Fibroblast of lung (primary cell): ENCODE data around the gene MOCOS. TPM values are rescaled to one million over a fixed set of nuclear protein-coding genes. Genes with fewer than 3 reads are reported as not detected.
"Not testable (repeated sequence)": the region's sequence is repeated elsewhere in the genome, so short reads cannot be mapped to it uniquely, and the experiment has no call there.

Source experiments
- DNase-seq, 2 donors: peaks; one replicate each; pipeline versions ENCODE4 v3.0.0 to v3.0.0-alpha.2; 2010; ENCODE audit warnings: low read depth in 2 of 2
- H2AFZ ChIP-seq: 2 replicates; pipeline ENCODE4 v1.5.1; 2012; ENCODE audit warnings: low read length, control low read depth, inconsistent platforms
- H3K27ac ChIP-seq: 2 replicates; pipeline ENCODE4 v1.5.1; 2011; ENCODE audit warnings: low read length, control low read depth; ENCODE audit not compliant: insufficient read depth
- H3K27me3 ChIP-seq: 2 replicates; pipeline ENCODE4 v1.5.1; 2011; ENCODE audit warnings: mild to moderate bottlenecking, low read length; ENCODE audit not compliant: control insufficient read depth, insufficient read depth
- H3K36me3 ChIP-seq: 2 replicates; pipeline ENCODE4 v1.5.1; 2011; ENCODE audit warnings: low read length; ENCODE audit not compliant: control insufficient read depth, insufficient read depth
- H3K4me1 ChIP-seq: 2 replicates; pipeline ENCODE4 v1.5.1; 2011; ENCODE audit warnings: low read length; ENCODE audit not compliant: control insufficient read depth, insufficient read depth; ENCODE audit errors: extremely low read depth
- H3K4me2 ChIP-seq: 2 replicates; pipeline ENCODE4 v1.5.1; 2011; ENCODE audit warnings: low read length, control low read depth; ENCODE audit not compliant: insufficient read depth; ENCODE audit errors: extremely low read depth
- H3K4me3 ChIP-seq, 4 experiments: fragments of 200-600 bp in 1 of 4; sonication (generic) in 1 of 4; replicated peaks in 1 of 4; 2 replicates each; pipeline ENCODE4 v1.5.1; 2011 to 2016; ENCODE audit warnings: low read length in 4 of 4, low read depth in 3 of 4, mild to moderate bottlenecking in 3 of 4, control low read depth in 2 of 4, inconsistent platforms in 1 of 4, mixed read lengths in 1 of 4; ENCODE audit not compliant: insufficient read depth in 1 of 4; ENCODE audit errors: control extremely low read depth in 1 of 4
- H3K79me2 ChIP-seq: 2 replicates; pipeline ENCODE4 v1.5.1; 2012; ENCODE audit warnings: mild to moderate bottlenecking, low read length, inconsistent platforms; ENCODE audit not compliant: control insufficient read depth, insufficient read depth
- H3K9ac ChIP-seq: 2 replicates; pipeline ENCODE4 v1.5.1; 2011; ENCODE audit warnings: mild to moderate bottlenecking, low read length, control low read depth; ENCODE audit not compliant: insufficient read depth
- H3K9me3 ChIP-seq: 2 replicates; pipeline ENCODE4 v1.5.1; 2012; ENCODE audit warnings: low read depth, low read length; ENCODE audit not compliant: control insufficient read depth, insufficient read depth
- H4K20me1 ChIP-seq: 2 replicates; pipeline ENCODE4 v1.5.1; 2011; ENCODE audit warnings: low read length; ENCODE audit not compliant: control insufficient read depth, insufficient read depth; ENCODE audit errors: extremely low read depth
- CTCF ChIP-seq, 2 donors: IDR thresholded peaks in 1 of 2; conservative IDR thresholded peaks in 1 of 2; 1 replicate in 1 of 2; 2 replicates in 1 of 2; pipeline ENCODE4 v1.5.1; 2011 to 2012; ENCODE audit warnings: low read length in 2 of 2, control low read depth in 1 of 2, inconsistent platforms in 1 of 2, low read depth in 1 of 2, mild to moderate bottlenecking in 1 of 2
- EZH2 ChIP-seq: IDR thresholded peaks from 2 replicates; pipeline ENCODE4 v1.5.1; 2012; ENCODE audit warnings: low read length, control low read depth, mild to moderate bottlenecking; ENCODE audit errors: missing control alignments
- polyA plus RNA-seq, 2 donors: library from polyadenylated mRNA; depleted of rRNA in 1 of 2; stranded (reverse) in 1 of 2; unstranded in 1 of 2; fragments of >200 nt; gene quantifications; 2 replicates each; pipeline ENCODE4 v1.2.1, GENCODE V29; 2011 to 2012; ENCODE audit warnings: missing spikeins in 1 of 2
- total RNA-seq: library from RNA; depleted of rRNA; stranded (reverse); fragments of >200 nt; gene quantifications from 2 replicates; pipeline ENCODE4 v1.2.1, GENCODE V29; 2014

Gene MOCOS
- total and polyA plus RNA-seq, 2 donors (not counting 1 experiment from before 2014, with no cell fraction given): 2.0 to 13.9 TPM

GRCh38 chr18:36217348-36217747 lies 30.1 kb downstream of the MOCOS start:
- Histone ChIP-seq H3K4me1 (peaks cover 2% of the 10 kb centered on the region), H3K27ac (no peak overlapping the region), H3K36me3 (no peaks in the 10 kb centered on the region), H3K9me3 (no peaks in the 10 kb centered on the region), H2AFZ (no peak overlapping the region), H3K27me3 (no peaks in the 10 kb centered on the region), H3K9ac (no peak overlapping the region), H3K4me3 (no peak overlapping the region), H3K4me2 (no peak overlapping the region), H3K79me2 (no peaks in the 10 kb centered on the region), H4K20me1 (no peaks in the 10 kb centered on the region)
- no peak for TF ChIP-seq CTCF (conservative IDR thresholded peaks at IDR 0.05 in 1 of 2, IDR thresholded peaks at IDR 0.05 in 1 of 2; ENCODE audit: low read depth in 1 of 2, low read length in 2 of 2)
- TF ChIP-seq EZH2: no peak
- no peak for DNase-seq

- H3K9ac ChIP-seq: no peak overlapping the region
- no peaks in the 10 kb centered on the region for H3K36me3 ChIP-seq
- H3K4me3 ChIP-seq: no peak overlapping the region
- DNase-seq: no peak
- no peaks in the 10 kb centered on the region for H3K4me1 ChIP-seq
- H2AFZ ChIP-seq: no peak overlapping the region
- TF ChIP-seq EZH2 (no peak), CTCF (conservative IDR thresholded peaks at IDR 0.05 in 1 of 2, IDR thresholded peaks at IDR 0.05 in 1 of 2; ENCODE audit: low read depth in 1 of 2, low read length in 2 of 2) (no peak)
- H3K27me3 ChIP-seq: no peaks in the 10 kb centered on the region
- H3K27ac ChIP-seq: no peak overlapping the region
- H4K20me1 ChIP-seq: no peaks in the 10 kb centered on the region
- no peak overlapping the region for H3K4me2 ChIP-seq
- no peaks in the 10 kb centered on the region for H3K9me3 ChIP-seq
- H3K79me2 ChIP-seq: no peaks in the 10 kb centered on the region
These were observed 41.9 kb downstream of the MOCOS start for GRCh38 chr18:36229188-36229587.

GRCh38 chr18:36240510-36240909 lies 53.2 kb downstream of the MOCOS start:
- not testable (repeated sequence) for H3K79me2 ChIP-seq, H2AFZ ChIP-seq, H4K20me1 ChIP-seq

More at GRCh38 chr18:36240510-36240909, 53.2 kb downstream of the MOCOS start:
- H3K4me1 ChIP-seq, DNase-seq, H3K9me3 ChIP-seq, H3K36me3 ChIP-seq, H3K4me3 ChIP-seq, H3K4me2 ChIP-seq, H3K9ac ChIP-seq, H3K27ac ChIP-seq, H3K27me3 ChIP-seq: not testable (repeated sequence)
